HepG2 (cell line): Measurements from ENCODE around the gene UBE2J1. TPM values are rescaled to one million over a fixed set of nuclear protein-coding genes. Genes with fewer than 3 reads are reported as not detected.

Experiments
- ASH2L ChIP-seq: fragments of 300-600, 200-600 bp; sonication (generic); IDR thresholded peaks from 2 replicates; pipeline ENCODE4 v1.7.0; 2017; ENCODE audit warnings: low read depth, mild to moderate bottlenecking, moderate library complexity, mixed read lengths, low read length; ENCODE audit not compliant: insufficient read length
- ATF3 ChIP-seq: sonication (generic); formaldehyde crosslinking; IDR thresholded peaks from 2 replicates; pipeline ENCODE4 v1.4.0; 2020; ENCODE audit warnings: missing genetic modification reagents
- ATF4 ChIP-seq, 2 experiments: fragments of 450-650 bp in 1 of 2; sonication (generic) in 1 of 2; formaldehyde crosslinking; IDR thresholded peaks; 2 replicates each; pipeline versions ENCODE4 v1.5.0 to v1.8.0; 2020 to 2022; ENCODE audit warnings: mild to moderate bottlenecking in 1 of 2, missing genetic modification reagents in 1 of 2
- BRCA1 ChIP-seq: sonication (generic); formaldehyde crosslinking; IDR thresholded peaks from 2 replicates; pipeline ENCODE4 v1.4.0; 2020; ENCODE audit warnings: missing genetic modification reagents
- DRAP1 ChIP-seq: IDR thresholded peaks from 2 replicates; pipeline ENCODE4 v1.6.1; 2016; ENCODE audit warnings: missing genetic modification reagents, missing compliant biosample characterization
- ISX ChIP-seq: sonication (generic); formaldehyde crosslinking; conservative IDR thresholded peaks from 2 replicates; pipeline ENCODE4 v1.5.0; 2020; ENCODE audit warnings: missing genetic modification reagents
- MXD3 ChIP-seq: IDR thresholded peaks from 2 replicates; pipeline ENCODE4 v1.6.1; 2016; ENCODE audit warnings: mild to moderate bottlenecking, missing biosample characterization, missing genetic modification reagents
- NR2C2 ChIP-seq: sonication (generic); formaldehyde crosslinking; IDR thresholded peaks from 2 replicates; pipeline ENCODE4 v1.4.0; 2020; ENCODE audit warnings: missing genetic modification reagents, mild to moderate bottlenecking, moderate library complexity, borderline replicate concordance
- ZFP41 ChIP-seq: sonication (generic); formaldehyde crosslinking; IDR thresholded peaks from 2 replicates; pipeline ENCODE4 v1.4.0; 2020; ENCODE audit warnings: mild to moderate bottlenecking, missing genetic modification reagents, borderline replicate concordance
- ZMAT5 ChIP-seq: sonication (generic); formaldehyde crosslinking; IDR thresholded peaks from 2 replicates; pipeline ENCODE4 v1.5.0; 2020; ENCODE audit warnings: mild to moderate bottlenecking, low read depth, missing genetic modification reagents, borderline replicate concordance
- ZNF253 ChIP-seq: sonication (generic); formaldehyde crosslinking; IDR thresholded peaks from 2 replicates; pipeline ENCODE4 v1.8.0; 2022; ENCODE audit warnings: mild to moderate bottlenecking, missing genetic modification reagents, borderline replicate concordance
- ZNF407 ChIP-seq: sonication (generic); formaldehyde crosslinking; IDR thresholded peaks from one replicate; pipeline ENCODE4 v1.5.1; 2020; ENCODE audit warnings: mild to moderate bottlenecking, missing genetic modification reagents; ENCODE audit errors: not compliant biosample characterization
- ZNF564 ChIP-seq: sonication (generic); formaldehyde crosslinking; IDR thresholded peaks from 2 replicates; pipeline ENCODE4 v1.8.1; 2023; ENCODE audit warnings: mild to moderate bottlenecking, missing genetic modification reagents
- ZNF773 ChIP-seq: sonication (generic); formaldehyde crosslinking; IDR thresholded peaks from 2 replicates; pipeline ENCODE4 v1.4.0; 2020; ENCODE audit warnings: missing genetic modification reagents, borderline replicate concordance
- ZNF777 ChIP-seq: sonication (generic); formaldehyde crosslinking; IDR thresholded peaks from 2 replicates; pipeline ENCODE4 v1.4.0; 2020; ENCODE audit warnings: missing genetic modification reagents
- polyA plus RNA-seq, 8 experiments: library from polyadenylated mRNA; depleted of rRNA in 3 of 8; stranded (reverse) in 7 of 8; unstranded in 1 of 8; fragments of >200 nt; fragmentation: Illumina TruSeq in 4 of 8; extraction: Trizol in 4 of 8; gene quantifications; 2 replicates each; pipeline versions ENCODE4 v1.2.1 to v1.2.3, GENCODE V29; 2011 to 2016; ENCODE audit warnings: low read depth in 4 of 8, missing spikeins in 1 of 8, mixed read lengths in 1 of 8; ENCODE audit not compliant: insufficient read depth in 1 of 8
- total RNA-seq, 5 experiments: library from RNA; depleted of rRNA; stranded (reverse); fragments of >200 nt; fragmentation: Illumina TruSeq; extraction: Trizol; gene quantifications; 2 replicates each; pipeline ENCODE4 v1.2.3, GENCODE V29; 2016; ENCODE audit warnings: low read depth in 1 of 5

The UBE2J1 gene
- total and polyA plus RNA-seq, 2 of the 13 experiments (the other 11 are each of a cell fraction or from before 2014, with no cell fraction given), result 19.3 to 24.6 TPM

- TF ChIP-seq ASH2L, result peak; percentile 88
- peak; percentile 75; the same call in 1 of the 2 replicates for TF ChIP-seq ZNF253 (CRISPR knock-in tag)
- TF ChIP-seq ZNF773 (CRISPR knock-in tag), result no peak
- TF ChIP-seq ATF3 (CRISPR knock-in tag), result peak; percentile 78
- TF ChIP-seq ZNF564 (CRISPR knock-in tag), result peak; percentile 78
- TF ChIP-seq BRCA1 (CRISPR knock-in tag), result peak; percentile 46; the same call in 1 of the 2 replicates
- TF ChIP-seq ZNF407 (CRISPR knock-in tag), result no peak
- TF ChIP-seq DRAP1 (CRISPR knock-in tag), result 0 out of 2 replicates have a peak, but pooled peaks have one; percentile 50
- no peak for TF ChIP-seq ZMAT5
- peak; percentile 89 for TF ChIP-seq MXD3 (CRISPR knock-in tag)
- 0 out of 2 replicates have a peak, but pooled peaks have one; percentile 55 for TF ChIP-seq ZFP41
- peak; percentile 67 for TF ChIP-seq NR2C2 (CRISPR knock-in tag)
- TF ChIP-seq ISX (CRISPR knock-in tag), result 0 out of 2 replicates have a peak, but pooled peaks have one; percentile 47
- TF ChIP-seq ATF4 (CRISPR knock-in tag; IDR thresholded peaks at IDR 0.05), result peak in 1 of 2 experiments; percentile 94; a peak in 2 of 4 replicates
- no peak; the same call in 1 of the 2 replicates for TF ChIP-seq ZNF777 (CRISPR knock-in tag)
Observed at GRCh38 chr6:89352278-89353117, at the start of gene UBE2J1 (continued).
